Fibroblast of skin of left biceps (primary cell): ENCODE measurements around the gene HEATR3.
A peak's percentile ranks its signal among the peaks of the same experiment; 100 is the strongest.

Experiments
- DNase-seq, 2 experiments: peaks; one replicate each; pipeline ENCODE4 v3.0.0-alpha.2; 2013; ENCODE audit warnings: low read depth in 2 of 2

Gene HEATR3

DNA sequence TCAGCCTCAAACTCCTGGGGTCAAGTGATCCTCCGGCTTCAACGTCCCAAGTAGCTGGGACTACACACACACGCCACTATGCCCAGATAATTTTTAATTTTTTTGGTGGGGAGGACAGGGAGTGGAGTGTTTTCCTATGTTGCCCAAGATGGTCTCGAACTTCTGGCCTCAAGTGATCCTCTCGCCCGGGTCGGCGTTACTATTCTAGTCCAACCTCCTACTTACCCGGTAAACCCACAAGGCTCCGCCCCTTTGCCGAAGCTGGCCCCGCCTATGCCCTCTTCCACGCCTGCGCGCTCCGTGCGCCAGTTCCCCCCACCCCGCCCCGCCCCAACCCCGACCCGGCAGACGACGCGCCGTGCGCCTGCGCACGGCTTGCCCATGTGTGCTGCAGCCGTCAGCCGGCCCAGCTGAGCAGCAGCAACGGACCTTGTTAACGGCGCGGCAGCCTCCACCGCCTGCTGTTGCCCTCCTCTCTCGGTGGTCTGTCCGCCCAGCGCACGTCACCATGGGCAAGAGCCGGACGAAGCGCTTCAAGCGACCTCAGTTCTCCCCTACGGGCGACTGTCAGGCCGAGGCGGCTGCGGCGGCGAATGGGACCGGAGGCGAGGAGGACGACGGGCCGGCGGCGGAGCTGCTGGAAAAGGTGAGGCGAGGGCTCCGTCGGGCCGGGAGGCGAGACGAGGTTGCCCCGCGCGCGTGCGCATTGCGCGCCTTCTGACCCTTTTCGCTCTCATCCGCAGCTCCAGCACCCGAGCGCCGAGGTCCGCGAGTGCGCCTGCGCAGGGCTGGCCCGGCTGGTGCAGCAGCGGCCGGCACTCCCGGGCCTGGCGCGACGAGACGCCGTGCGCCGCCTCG, at the start of gene HEATR3:
HEATR3 (plus strand) TSS at position 347 of the 858 bp plus-strand sequence; CDS start at position 509, 162 bp downstream.
- peak; percentile 79 to 83 for DNase-seq

DNA sequence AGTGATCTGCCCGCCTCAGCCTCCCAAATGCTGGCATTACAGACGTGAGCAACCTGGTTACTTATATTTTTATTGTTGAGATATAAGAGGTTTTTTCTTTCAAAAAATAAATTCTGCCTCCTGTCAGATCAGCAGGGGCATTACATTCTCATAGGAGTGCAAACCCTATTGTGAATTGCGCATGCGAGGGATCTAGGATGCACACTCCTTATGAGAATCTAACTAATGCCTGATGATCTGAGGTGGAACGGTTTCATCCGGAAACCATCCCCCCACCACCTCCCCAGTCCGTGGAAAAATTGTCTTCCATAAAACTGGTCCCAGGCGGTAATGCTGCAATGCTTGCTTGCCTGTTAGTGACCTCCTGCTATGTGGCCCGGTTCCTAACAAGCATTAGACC, 48.2 kb upstream of the HEATR3 start:
- no peak for DNase-seq

DNA sequence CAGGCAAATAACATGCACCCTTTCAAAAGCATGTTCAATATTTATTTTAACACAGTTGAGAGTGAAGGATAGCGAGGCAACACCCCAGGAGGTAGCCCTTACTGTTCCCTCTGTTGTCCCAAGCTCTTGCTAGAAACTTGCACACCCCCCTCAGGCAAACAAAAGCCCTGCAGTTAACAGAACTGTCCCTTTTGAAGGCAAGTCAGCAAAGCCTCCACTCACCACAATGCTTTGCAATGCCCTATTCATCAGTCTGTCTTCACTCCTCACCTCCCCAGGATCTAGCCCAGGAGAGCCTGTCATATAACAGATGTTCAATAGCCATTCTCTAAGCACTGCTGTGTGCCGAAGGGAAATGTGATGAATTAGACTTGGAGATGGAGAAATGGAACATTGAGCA, 44.2 kb upstream of the HEATR3 start:
- DNase-seq, result no peak

GRCh38 chr16:50023641-50024040, 42.1 kb upstream of the HEATR3 start:
- no peak for DNase-seq

DNA sequence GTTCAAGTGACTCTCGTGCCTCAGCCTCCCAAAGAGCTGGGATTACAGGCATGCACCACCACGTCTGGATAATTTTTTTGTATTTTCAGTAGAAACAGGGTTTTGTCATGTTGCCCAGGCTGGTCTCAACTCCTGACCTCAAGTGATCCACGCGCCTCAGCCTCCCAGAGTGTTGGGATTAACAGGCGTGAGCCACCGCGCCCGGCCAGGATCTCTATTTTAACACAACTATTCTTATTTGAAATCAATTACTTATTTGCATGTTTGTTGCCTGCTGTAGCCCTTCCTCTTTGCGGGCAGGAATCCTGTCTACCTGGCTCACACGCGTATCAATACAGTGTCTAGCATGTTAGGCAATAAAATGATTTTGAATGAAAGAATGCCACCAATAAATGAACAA, 41.6 kb upstream of the HEATR3 start:
- DNase-seq, result no peak

DNA sequence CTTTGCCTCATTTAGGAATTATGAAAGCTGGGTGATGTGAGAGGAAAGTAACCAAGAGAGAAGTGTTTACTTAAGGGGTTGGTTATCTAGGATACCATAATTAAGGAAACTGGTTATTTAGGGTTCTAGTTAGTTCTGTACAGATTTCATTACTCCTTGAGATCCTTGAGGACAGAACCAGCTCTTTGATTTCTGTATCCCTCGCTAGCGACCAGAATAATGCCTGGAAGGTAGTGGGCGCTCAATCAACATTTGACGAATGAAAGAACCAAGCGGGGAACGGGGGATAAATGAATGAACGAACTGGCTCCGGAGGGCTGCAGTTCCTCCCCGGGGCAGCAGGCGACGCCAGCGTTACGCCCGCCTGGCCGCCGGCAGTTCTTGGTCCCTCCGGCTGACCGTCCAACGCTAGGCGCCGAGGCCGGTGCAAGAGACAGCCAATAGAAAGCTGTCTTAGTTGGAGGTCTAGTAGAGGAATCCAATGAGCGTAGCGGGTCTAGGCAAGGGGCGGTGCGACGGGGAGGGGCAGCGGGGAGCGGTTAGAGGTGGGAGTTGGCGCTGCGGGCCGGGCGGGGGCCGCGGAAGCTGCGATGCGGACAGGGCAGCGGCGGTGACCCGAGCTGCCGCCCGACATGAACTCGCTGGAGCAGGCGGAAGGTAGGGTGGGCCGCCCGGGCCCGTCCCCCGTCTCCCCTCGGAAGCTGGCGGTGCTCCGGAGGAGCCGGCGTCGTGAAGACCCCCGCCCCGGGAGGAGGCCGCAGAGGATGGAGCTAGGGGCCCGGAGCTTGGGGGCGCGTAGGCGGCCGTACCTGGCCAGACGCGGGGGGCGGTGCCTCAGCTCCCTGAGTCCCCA, 40.9 kb upstream of the HEATR3 start, which contains the start of gene CNEP1R1:
CNEP1R1 (plus strand) TSS at position 542 of the 853 bp plus-strand sequence; CDS start at position 633, 91 bp downstream.
- DNase-seq, result peak; percentile 92 to 93

GRCh38 chr16:50025537-50025931, 40.2 kb upstream of the HEATR3 start:
- DNase-seq, result no peak

- no peak for DNase-seq
Observed at GRCh38 chr16:50027829-50028228, 37.9 kb upstream of the HEATR3 start.

DNA sequence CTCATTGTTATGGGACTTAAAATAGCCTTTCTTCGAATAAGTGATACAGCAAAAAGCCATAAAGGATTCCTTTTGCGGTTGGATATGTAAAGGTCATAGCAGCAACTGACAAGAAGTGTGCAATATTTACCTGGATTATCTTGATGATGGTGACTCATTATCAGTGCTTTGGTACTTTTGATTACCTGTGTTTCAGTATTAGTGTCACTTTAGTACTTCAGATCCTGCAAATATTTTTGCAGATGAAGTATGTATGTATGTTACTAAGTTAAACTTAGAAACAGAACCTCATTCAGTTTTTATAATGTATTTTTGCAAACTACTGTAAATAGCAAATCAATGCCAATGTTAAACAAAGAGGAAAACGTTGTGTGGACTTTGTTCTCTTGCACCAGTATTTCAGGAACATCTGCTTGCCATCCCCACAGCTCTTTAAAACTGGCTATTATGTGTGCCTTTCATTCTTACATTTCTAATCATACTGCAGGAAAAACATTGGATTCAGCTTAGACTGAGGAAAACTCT, 30.2 kb upstream of the HEATR3 start:
- no peak for DNase-seq

DNA sequence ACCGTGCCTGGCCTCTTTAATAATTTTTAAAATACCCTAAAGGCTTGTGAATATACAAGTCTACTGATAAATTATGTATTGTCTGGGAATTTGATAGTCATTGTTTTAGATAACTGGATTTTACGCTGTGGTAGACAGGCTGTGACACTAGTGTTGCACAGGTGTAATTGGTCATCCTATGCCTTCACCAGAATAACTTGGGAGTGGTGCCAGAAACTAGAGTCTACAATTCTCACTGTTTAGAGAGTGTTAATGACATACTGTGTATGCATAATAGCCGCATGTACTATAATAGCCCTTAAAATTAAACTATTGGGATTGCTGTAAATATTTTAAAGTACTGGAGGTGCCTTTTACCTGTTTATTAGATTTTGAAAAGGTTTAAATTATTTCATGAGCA, 29.3 kb upstream of the HEATR3 start:
- DNase-seq, result no peak

DNA sequence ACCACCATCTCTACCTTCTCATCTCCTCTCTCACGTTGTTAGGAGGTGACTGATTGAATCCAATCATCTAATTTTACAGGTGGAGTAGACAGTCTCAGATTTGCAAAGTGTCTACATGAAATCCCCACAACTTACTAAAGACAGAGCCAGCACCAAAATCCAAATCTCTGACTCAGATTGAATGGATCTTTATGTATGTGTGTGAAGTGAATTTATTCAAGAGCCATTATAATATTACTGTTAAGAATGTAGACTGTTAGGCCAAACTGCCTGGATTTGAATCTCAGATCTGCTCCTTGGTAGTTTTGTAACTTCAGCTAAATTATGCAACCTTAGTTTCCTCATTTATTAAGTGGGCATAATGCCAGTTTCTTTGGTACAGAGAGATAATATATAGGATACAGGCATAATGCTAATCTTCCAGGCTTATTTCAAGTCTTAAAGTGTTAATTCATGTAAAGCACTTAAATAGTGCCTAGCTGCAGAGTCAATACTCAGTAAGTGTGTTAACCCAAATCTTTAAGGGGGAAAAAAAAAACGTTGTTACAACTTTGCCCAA, 28.0 kb upstream of the HEATR3 start:
- DNase-seq, result no peak

GRCh38 chr16:50038286-50038685, 27.5 kb upstream of the HEATR3 start:
- DNase-seq, result no peak

GRCh38 chr16:50038756-50039529, 26.8 kb upstream of the HEATR3 start:
- no peak for DNase-seq

DNA sequence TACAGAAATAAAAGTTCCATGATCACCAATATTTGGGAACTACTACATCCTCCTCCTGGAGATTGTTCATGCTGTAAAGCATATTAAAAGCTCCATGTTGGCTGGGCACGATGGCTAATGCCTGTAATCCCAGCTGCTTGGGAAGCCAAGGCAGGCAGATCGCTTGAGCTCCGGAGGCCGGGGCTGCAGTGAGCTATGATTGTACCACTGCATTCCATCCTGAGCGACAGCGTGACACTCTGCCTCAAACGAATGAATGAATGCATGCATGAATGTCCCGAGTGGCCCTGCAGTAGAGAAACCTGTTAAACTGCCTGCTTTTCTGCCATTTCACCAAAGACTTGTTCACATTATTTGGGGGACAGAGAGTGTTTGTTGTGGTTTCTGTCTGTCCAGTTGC, 25.8 kb upstream of the HEATR3 start:
- no peak for DNase-seq

- no peak for DNase-seq
Observed at GRCh38 chr16:50040710-50041109, 25.1 kb upstream of the HEATR3 start.

DNA sequence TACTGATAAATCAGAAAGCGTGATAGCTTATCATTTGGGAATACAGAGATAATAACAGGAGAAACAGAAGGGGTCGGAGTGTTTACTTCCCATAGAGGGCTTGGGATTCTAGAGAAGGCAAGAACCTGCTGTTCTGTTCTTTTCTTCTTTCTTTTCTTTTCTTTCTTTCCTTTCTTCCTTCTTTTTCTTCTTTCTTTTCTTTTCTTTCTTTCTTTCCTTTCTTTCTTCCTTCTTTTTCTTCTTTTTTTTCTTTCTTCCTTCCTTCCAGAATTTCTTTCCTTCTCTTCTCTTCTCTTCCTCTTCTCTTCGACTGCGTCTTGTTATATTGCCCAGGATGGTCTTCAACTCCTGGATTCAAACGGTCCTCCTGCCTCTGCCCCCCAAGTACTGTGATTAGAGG, 22.4 kb upstream of the HEATR3 start:
- no peak for DNase-seq

DNA sequence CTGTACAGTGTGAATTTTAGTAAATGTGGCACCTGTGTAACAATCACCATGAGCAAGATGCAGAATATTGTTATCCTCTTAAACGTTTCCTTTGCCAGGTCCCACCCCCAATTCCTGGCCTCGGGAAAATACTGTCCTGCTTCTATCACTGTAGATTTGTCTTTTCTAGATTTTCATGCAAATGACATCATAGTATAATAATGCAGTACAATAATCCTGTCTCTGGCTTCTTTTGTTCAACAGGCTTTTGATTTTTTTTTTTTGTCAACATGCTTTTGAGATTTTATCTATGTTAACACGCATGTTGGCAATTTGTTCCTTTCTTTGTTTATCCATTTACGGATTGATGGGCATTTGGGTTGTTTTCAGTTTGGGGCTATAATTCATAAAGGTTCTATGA, 20.4 kb upstream of the HEATR3 start:
- no peak for DNase-seq

- no peak for DNase-seq
Observed at GRCh38 chr16:50046853-50047252, 18.9 kb upstream of the HEATR3 start.

- no peak for DNase-seq
Observed at GRCh38 chr16:50047864-50048263, 17.9 kb upstream of the HEATR3 start.

DNA sequence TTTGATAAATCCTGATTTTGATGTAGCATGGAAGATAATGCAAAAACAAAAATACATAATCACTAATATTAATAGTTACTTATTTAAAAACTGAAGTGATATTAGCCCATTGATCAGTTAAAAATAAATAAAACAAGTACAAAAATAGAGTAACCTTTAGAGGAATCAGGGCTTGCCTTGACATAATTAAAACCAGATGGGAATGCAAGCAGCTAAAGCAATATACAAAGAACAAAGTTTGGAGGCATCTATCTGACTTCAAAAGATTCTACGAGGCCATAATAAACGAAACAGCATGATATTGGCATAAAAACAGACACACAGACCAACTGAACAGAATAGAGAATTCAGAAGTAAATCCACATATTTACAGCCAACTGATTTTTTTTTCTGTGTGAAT, 15.0 kb upstream of the HEATR3 start:
- DNase-seq, result peak in 1 of 2 experiments; percentile 9

DNA sequence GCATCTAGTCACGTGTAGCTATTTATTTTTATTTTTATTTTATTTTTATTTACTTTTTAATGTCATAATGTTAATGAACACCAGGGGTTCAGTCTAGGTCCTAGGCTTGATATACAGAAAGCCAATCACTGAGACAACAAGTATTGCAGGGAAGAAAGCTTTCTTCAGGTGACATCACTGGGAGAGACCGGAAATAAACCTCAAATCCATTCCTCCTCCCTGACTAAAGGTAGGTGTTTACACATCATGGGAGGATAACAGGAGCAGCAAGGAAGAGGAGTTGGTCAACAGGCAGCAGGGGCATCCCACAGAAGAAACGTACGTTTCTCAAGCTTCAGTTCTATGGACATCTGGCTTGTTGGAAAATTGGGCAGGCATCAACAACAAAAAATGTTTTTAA, 9.5 kb upstream of the HEATR3 start:
- no peak for DNase-seq
